Peyer's patch (tissue), 4 donors: Measurements from ENCODE around the gene P2RX2.

Source experiments
- POLR2A ChIP-seq, 2 donors: fragments of 450-650 bp; IDR thresholded peaks; one replicate each; pipeline ENCODE4 v1.5.1; 2017; ENCODE audit warnings: antibody characterized with exemption in 2 of 2, mild to moderate bottlenecking in 2 of 2, moderate library complexity in 2 of 2
- TF ChIP-seq, protein P1 (sequence below), 6 experiments: fragments of 450-650 bp in 4 of 6; fragments of 200-600 bp in 2 of 6; sonication (generic) in 1 of 6; IDR thresholded peaks; one replicate each; pipeline ENCODE4 v1.5.1; 2017 to 2019; ENCODE audit warnings: antibody characterized with exemption in 6 of 6, mild to moderate bottlenecking in 3 of 6, moderate library complexity in 1 of 6

DNA sequence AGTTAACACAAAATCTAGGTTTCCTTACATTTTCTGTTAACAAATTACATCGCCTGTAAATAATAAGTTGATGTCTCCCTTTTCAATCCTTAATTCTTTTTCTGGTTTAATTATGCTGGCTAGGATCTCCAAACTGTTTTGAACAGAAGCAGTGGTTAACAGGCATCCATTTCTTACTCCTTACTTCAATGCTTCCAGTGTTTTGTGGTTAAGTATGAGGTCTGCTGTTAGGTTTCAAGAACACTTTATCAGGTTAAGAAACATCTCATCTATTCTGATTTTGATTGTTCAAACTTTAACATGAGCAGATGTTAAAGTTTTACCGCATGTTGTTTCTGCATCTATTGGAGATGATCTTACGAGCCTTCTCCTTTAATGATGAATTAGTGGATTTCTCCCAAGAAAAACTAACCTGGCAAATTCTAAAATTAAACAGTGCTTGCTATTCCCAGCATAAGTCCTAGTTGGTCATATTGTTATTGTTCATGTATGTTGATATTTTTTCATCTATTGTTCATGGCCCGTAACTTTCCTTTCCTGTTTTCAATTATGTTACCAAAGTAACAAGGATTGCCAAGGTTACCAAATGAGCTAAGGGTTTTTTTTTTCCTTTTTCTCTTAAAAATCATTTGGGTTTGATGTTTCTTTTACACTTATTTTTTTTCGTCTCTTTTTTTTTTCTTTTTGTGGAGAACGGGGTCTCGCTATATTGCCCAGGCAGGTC is 35.2 kb downstream of the P2RX2 start:
- TF ChIP-seq, protein P1, sequence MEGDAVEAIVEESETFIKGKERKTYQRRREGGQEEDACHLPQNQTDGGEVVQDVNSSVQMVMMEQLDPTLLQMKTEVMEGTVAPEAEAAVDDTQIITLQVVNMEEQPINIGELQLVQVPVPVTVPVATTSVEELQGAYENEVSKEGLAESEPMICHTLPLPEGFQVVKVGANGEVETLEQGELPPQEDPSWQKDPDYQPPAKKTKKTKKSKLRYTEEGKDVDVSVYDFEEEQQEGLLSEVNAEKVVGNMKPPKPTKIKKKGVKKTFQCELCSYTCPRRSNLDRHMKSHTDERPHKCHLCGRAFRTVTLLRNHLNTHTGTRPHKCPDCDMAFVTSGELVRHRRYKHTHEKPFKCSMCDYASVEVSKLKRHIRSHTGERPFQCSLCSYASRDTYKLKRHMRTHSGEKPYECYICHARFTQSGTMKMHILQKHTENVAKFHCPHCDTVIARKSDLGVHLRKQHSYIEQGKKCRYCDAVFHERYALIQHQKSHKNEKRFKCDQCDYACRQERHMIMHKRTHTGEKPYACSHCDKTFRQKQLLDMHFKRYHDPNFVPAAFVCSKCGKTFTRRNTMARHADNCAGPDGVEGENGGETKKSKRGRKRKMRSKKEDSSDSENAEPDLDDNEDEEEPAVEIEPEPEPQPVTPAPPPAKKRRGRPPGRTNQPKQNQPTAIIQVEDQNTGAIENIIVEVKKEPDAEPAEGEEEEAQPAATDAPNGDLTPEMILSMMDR (IDR thresholded peaks at IDR 0.05): no peak
- TF ChIP-seq POLR2A (IDR thresholded peaks at IDR 0.05): no peak
